GM19351 (cell line): Measurements from ENCODE around the gene TMEM234.

Experiments
- ATAC-seq: cut with Tn5 transposase; IDR thresholded peaks from one replicate; pipeline ENCODE4 v1.9.1; 2021; ENCODE audit warnings: mild to moderate bottlenecking, moderate library complexity; ENCODE audit not compliant: unreplicated experiment

The TMEM234 gene

GRCh38 chr1:32201011-32201855, 20.9 kb downstream of the TMEM234 start:
- peak; percentile 34 for ATAC-seq

- ATAC-seq: no peak
Observed at GRCh38 chr1:32200226-32201010, 21.7 kb downstream of the TMEM234 start, which contains the start of gene CCDC28B. CCDC28B (plus strand) TSS chr1:32200595; CDS start chr1:32201936, 1,341 bp downstream.

- ATAC-seq: no peak
Observed at GRCh38 chr1:32199717-32200072, 22.5 kb downstream of the TMEM234 start.

- ATAC-seq: no peak
Observed at GRCh38 chr1:32199043-32199716, 23.0 kb downstream of the TMEM234 start.

- no peak for ATAC-seq
Observed at GRCh38 chr1:32198237-32199042, 23.7 kb downstream of the TMEM234 start.

- ATAC-seq: no peak
Observed at GRCh38 chr1:32197837-32198236, 24.3 kb downstream of the TMEM234 start.

GRCh38 chr1:32197074-32197473, 25.1 kb downstream of the TMEM234 start:
- no peak for ATAC-seq

- ATAC-seq: no peak
Observed at GRCh38 chr1:32195972-32196823, 26.0 kb downstream of the TMEM234 start.

GRCh38 chr1:32195531-32195930, 26.6 kb downstream of the TMEM234 start:
- no peak for ATAC-seq

- ATAC-seq: no peak
Observed at GRCh38 chr1:32194984-32195383, 27.2 kb downstream of the TMEM234 start.

- ATAC-seq: no peak
Observed at GRCh38 chr1:32192220-32192948, 29.8 kb downstream of the TMEM234 start.

- no peak for ATAC-seq
Observed at GRCh38 chr1:32187850-32188249, 34.3 kb downstream of the TMEM234 start.

GRCh38 chr1:32186491-32186890, 35.7 kb downstream of the TMEM234 start:
- ATAC-seq: no peak

GRCh38 chr1:32186077-32186476, 36.1 kb downstream of the TMEM234 start:
- ATAC-seq: no peak

- ATAC-seq: no peak
Observed at GRCh38 chr1:32184650-32185049, 37.5 kb downstream of the TMEM234 start.

GRCh38 chr1:32182060-32182459, 40.1 kb downstream of the TMEM234 start:
- no peak for ATAC-seq

- ATAC-seq: no peak
Observed at GRCh38 chr1:32181563-32181962, 40.6 kb downstream of the TMEM234 start.

- no peak for ATAC-seq
Observed at GRCh38 chr1:32181065-32181464, 41.1 kb downstream of the TMEM234 start.
